GM19035 (cell line): ENCODE results near the gene RBM33.
A peak's percentile ranks its signal among the peaks of the same experiment; 100 is the strongest.

Source experiments
- ATAC-seq: cut with Tn5 transposase; IDR thresholded peaks from one replicate; pipeline ENCODE4 v1.9.1; 2021; ENCODE audit not compliant: unreplicated experiment

The RBM33 gene

DNA sequence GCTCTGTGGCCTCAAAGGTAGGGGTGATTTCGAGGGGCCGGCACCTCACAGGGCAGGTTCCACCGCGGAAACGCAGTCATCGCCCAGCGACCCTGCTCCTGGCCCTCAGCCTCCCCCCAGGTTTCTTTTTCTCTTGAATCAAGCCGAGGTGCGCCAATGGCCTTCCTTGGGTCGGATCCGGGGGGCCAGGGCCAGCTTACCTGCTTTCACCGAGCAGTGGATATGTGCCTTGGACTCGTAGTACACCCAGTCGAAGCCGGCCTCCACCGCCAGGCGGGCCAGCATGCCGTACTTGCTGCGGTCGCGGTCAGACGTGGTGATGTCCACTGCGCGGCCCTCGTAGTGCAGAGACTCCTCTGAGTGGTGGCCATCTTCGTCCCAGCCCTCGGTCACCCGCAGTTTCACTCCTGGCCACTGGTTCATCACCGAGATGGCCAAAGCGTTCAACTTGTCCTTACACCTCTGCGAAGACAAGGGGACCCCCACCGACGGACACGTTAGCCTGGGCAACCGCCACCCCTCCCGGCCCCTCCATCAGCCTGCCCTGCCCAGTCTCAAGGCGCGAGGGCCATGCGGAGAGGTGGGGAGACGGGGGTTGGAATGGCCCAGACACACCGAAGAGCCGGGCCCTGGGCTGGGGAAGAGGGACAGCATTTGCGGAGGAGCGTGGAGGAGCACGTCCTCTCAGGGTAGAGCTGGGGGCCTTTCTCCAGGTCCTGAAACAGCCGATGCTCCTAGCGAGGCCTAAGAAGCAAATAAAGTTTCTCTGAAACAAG, 161.8 kb downstream of the RBM33 start:
- no peak for ATAC-seq

DNA sequence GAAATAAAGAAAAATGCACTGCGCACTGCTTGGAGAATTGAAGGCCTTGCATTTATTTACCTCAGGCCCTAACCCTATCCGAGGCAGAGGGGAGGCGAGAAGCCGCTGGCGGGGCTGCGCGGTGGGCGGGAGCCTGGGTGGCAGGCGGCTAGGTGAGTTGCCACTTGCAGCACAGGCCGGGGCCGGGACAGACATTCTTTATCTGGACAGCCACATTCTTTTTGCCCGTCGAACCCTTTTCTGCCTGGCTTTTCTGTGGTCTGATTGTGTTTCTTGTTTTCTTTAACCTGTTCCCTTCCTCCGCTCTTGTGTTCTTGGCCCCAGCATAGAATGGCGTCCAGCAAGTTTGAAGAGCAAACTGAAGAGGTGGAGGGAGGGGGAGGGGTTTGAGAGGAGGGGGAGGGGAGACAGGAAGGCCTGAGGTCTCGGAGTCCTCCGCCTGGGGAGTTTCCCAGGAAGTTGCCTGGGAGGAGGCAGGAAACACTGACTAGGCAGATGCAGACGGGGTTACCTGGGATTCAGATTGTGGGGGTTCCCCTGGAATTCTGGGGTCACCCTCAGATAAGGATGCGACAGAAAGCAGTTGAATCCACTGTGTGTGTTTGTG, 162.7 kb downstream of the RBM33 start:
- no peak for ATAC-seq

- no peak for ATAC-seq
Measured at GRCh38 chr7:155807789-155808548, 163.5 kb downstream of the RBM33 start.

GRCh38 chr7:155808549-155809331, 164.3 kb downstream of the RBM33 start:
- no peak for ATAC-seq

DNA sequence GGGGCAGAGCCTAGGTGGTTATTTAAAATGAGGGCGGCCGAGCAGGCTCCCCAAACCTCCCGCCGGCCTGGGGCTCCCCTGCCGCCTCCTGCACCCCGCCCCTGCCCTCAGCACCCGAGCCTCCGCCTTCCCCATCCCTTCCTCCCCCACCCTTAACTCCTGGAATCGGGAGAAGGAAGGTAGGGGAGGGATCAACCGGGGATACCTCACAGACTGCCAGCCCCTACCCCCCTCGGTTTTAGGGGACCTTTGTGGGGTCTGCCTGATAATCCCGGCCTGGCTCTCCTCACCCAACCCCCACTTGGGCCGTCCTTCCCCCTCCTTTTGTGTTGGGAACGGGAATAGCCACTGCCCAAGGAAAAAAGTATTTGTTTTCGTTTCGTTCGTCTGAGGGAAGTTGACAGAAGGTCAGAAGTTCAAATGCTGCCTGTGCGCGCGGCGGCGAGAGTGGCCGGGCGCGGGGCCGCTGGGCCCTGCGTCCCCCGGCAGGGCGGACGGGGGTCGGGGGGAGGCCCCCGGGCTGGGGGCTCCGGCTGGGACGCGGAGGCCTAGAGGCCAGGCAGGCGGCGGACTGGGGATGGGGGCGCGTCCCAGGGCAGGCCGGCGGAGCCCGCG, 165.0 kb downstream of the RBM33 start:
- ATAC-seq = no peak

DNA sequence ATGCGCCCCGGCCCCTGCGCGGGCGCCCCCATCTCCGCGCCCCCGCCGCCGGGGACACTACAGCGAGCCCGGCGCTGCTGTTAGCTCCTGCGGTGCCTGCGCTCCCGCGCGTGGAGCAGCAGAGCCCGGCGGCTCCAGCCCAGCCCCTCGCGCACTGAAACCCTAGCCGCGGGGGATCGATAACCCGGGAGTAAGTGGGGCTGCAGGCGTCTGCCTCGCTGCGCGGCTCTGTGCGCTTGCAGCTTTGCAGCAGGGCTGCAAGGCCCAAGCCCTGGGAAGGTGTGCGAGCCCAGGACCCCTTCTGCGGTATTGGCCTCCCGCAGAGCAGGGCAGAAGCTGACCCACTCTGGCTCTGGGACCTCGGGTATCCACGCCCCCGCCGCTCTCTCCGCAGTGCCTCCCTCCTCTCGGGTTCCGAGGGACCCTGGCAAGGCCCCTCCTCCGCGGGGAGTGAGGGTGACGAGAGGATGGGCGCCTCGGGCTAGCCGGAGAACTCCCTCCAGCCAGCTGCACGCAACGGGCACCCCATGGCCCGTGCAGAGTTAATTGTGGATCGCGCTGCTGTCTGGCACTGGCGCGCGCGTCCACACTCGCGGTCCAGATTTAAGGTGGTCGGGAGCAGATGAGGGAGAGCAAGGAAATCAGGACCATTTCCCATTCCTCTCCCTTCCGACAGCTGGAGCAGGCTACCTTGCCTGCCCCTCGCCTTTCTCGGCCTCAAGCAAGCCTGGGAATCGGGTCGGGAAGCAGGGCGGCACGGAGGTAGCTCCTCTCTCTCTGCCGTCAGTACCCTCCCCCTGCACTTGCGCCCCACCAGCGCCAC, 165.7 kb downstream of the RBM33 start:
- ATAC-seq = no peak

- no peak for ATAC-seq
Measured at GRCh38 chr7:155810770-155811559, 166.5 kb downstream of the RBM33 start.

DNA sequence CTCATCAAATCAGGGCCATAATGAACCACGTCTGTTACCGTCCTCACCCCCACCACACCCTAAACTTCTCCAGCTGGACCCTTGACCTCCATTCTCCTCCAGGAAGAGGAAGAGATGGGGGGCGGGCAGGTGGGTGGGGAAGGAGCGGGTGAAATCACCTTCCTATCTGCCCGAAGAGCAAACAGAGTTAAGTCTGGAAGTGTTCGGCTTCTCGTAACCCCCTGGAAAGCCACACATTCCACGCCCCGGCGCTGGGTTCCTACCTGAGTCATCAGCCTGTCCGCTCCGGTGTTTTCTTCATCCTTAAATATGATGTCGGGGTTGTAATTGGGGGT, 167.1 kb downstream of the RBM33 start:
- ATAC-seq = no peak

- no peak for ATAC-seq
Measured at GRCh38 chr7:155811895-155812761, 167.7 kb downstream of the RBM33 start, which contains the start of gene SHH. Gene SHH, minus strand, starts transcription at chr7:155812463. Its CDS starts 341 bp downstream, at chr7:155812122.

- no peak for ATAC-seq
Measured at GRCh38 chr7:155813125-155813524, 168.7 kb downstream of the RBM33 start.

DNA sequence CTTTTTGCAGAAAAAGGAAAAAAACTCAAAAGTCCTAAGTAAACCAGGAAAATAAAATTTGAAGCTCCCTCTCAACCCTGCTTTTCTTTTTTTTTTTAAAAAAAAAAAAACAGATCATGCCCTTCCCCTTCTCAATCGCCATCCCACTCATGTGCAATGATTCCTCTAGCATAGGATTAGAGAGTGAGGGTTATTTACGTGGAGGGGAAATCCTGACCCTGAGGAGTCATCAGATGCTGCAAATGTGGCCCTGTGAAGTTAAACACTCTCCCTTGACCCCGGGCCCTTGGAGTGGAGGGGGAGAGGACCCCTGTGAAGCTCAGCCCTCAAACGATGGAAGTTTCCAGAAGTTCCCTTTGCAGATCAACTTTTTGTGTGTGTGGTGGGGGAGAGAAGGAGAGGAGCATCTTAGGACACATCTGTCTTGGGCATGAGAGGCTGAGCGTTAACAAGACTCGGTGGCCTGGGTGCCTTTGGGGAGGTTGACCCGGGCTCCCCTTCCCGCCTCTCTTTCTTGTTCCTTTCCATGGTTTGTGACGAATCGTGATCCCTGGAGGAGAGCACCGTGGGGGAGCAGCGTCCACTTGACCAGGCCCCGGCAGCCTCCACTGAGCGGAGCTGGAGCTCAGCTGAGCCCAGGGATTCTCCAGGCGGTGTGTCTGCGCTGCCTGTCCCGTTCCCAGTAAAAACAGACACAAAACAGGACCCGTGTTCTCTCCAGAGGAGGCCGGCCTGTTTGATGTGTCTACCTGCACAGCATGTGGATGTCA, 169.3 kb downstream of the RBM33 start:
- ATAC-seq = no peak

- ATAC-seq = no peak
Measured at GRCh38 chr7:155814316-155815276, 170.1 kb downstream of the RBM33 start.

- peak; percentile 83 for ATAC-seq
Measured at GRCh38 chr7:155815332-155816191, 171.1 kb downstream of the RBM33 start.

- ATAC-seq = no peak
Measured at GRCh38 chr7:155816192-155816508, 171.7 kb downstream of the RBM33 start.

GRCh38 chr7:155816996-155817395, 172.5 kb downstream of the RBM33 start:
- ATAC-seq = no peak
